B cell (primary cell): Measurements from ENCODE around the gene HABP4.

ENCODE experiments used
- EZH2 ChIP-seq: IDR thresholded peaks from 2 replicates; pipeline ENCODE4 v1.6.1; 2012; ENCODE audit warnings: borderline replicate concordance, low read depth, mild to moderate bottlenecking, moderate library complexity, low read length; ENCODE audit not compliant: insufficient read depth, poor library complexity, severe bottlenecking
- TF ChIP-seq, protein P1 (sequence below): fragments of 200-600 bp; IDR thresholded peaks from one replicate; pipeline ENCODE4 v1.8.0; 2022; ENCODE audit warnings: antibody characterized with exemption, mild to moderate bottlenecking

DNA sequence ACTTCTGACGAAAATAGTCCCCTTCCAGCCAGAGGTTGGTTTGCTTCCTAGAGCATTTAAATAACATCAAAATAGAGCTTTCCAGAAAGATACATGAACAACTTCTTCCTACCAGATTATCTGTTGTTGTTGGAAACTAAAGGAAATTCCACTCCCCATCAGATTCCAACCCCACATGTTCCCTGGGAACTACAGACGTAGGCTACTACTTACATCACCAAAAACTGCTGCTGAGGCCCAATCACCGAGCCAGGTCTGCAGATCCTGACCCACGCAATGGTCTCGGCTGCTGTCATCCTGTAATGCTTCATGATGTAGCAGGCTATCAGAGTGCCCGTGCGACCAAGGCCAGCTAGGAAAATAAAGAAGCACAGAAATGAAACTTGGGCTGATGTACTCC is 73.4 kb downstream of the HABP4 start:
- TF ChIP-seq, protein P1, sequence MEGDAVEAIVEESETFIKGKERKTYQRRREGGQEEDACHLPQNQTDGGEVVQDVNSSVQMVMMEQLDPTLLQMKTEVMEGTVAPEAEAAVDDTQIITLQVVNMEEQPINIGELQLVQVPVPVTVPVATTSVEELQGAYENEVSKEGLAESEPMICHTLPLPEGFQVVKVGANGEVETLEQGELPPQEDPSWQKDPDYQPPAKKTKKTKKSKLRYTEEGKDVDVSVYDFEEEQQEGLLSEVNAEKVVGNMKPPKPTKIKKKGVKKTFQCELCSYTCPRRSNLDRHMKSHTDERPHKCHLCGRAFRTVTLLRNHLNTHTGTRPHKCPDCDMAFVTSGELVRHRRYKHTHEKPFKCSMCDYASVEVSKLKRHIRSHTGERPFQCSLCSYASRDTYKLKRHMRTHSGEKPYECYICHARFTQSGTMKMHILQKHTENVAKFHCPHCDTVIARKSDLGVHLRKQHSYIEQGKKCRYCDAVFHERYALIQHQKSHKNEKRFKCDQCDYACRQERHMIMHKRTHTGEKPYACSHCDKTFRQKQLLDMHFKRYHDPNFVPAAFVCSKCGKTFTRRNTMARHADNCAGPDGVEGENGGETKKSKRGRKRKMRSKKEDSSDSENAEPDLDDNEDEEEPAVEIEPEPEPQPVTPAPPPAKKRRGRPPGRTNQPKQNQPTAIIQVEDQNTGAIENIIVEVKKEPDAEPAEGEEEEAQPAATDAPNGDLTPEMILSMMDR, result no peak
- TF ChIP-seq EZH2, result no peak
